T-cell (primary cell): Measurements from ENCODE around the gene PIK3R4. TPM values are rescaled to one million over a fixed set of nuclear protein-coding genes. Genes with fewer than 3 reads are reported as not detected.

Experiments used
- ATAC-seq, 4 experiments: fragments of 200-7000 bp in 3 of 4; fragments of 150-1000 bp in 1 of 4; cut with Tn5 transposase; replicated peaks in 1 of 4; 1 replicate in 3 of 4; 2 replicates in 1 of 4; pipeline ENCODE4 v1.10.0; 2021; ENCODE audit warnings: moderate library complexity in 3 of 4, mild to moderate bottlenecking in 2 of 4, moderate number of reproducible peaks in 1 of 4
- CTCF ChIA-PET, 2 donors: fragments of 300-600 bp; sonication (Branson Sonifier 250); formaldehyde crosslinking; loops; one replicate each; lab custom pipeline; 2022; ENCODE audit warnings: antibody characterized with exemption in 2 of 2; lab: Charles Lee
- POLR2A ChIA-PET, 2 donors: fragments of 300-600 bp; sonication (Branson Sonifier 250); formaldehyde crosslinking; loops; one replicate each; lab custom pipeline; 2022; ENCODE audit warnings: antibody characterized with exemption in 2 of 2; lab: Charles Lee
- DNase-seq, 35 experiments: peaks; one replicate each; pipeline versions ENCODE4 v3.0.0 to v3.0.0-alpha.2; 2013 to 2023
- H3K27ac ChIP-seq: one replicate; pipeline ENCODE4 v1.5.1; 2013; ENCODE audit warnings: low read length
- H3K27me3 ChIP-seq, 2 experiments: replicated peaks in 1 of 2; 1 replicate in 1 of 2; 2 replicates in 1 of 2; pipeline versions ENCODE4 v1.6.1 to v1.7.0; 2013; ENCODE audit warnings: low read length in 1 of 2, mixed read lengths in 1 of 2; ENCODE audit not compliant: control insufficient read depth in 2 of 2, insufficient read depth in 2 of 2; ENCODE audit errors: extremely low read depth in 1 of 2
- H3K36me3 ChIP-seq, 2 donors: 1 replicate in 1 of 2; 2 replicates in 1 of 2; pipeline versions ENCODE4 v1.6.1 to v1.7.0; 2013; ENCODE audit warnings: low read length in 1 of 2; ENCODE audit not compliant: control insufficient read depth in 2 of 2, insufficient read depth in 1 of 2; ENCODE audit errors: extremely low read depth in 1 of 2
- H3K4me1 ChIP-seq, 2 experiments: 1 replicate in 1 of 2; 2 replicates in 1 of 2; pipeline versions ENCODE4 v1.6.1 to v1.7.0; 2013; ENCODE audit warnings: low read length in 2 of 2, mixed read lengths in 1 of 2; ENCODE audit not compliant: insufficient read depth in 2 of 2, control insufficient read depth in 1 of 2; ENCODE audit errors: extremely low read depth in 1 of 2
- H3K4me3 ChIP-seq, 2 donors: 1 replicate in 1 of 2; 2 replicates in 1 of 2; pipeline versions ENCODE4 v1.5.1 to v1.7.0; 2013; ENCODE audit warnings: mild to moderate bottlenecking in 2 of 2, low read length in 1 of 2, moderate library complexity in 1 of 2; ENCODE audit not compliant: control insufficient read depth in 1 of 2; ENCODE audit errors: extremely low read depth in 1 of 2
- H3K9me3 ChIP-seq: 2 replicates; pipeline ENCODE4 v1.7.0; 2013
- H3K27ac Mint-ChIP-seq, 2 donors: one replicate each; pipeline ENCODE4 v1.8.0; 2020 to 2021; ENCODE audit warnings: mild to moderate bottlenecking in 2 of 2, mixed read lengths in 2 of 2
- H3K27me3 Mint-ChIP-seq, 2 donors: one replicate each; pipeline ENCODE4 v1.8.0; 2021 to 2022; ENCODE audit warnings: mixed read lengths in 2 of 2
- H3K36me3 Mint-ChIP-seq: one replicate; pipeline ENCODE4 v1.8.0; 2021; ENCODE audit warnings: mixed read lengths
- H3K4me1 Mint-ChIP-seq, 3 donors: one replicate each; pipeline ENCODE4 v1.8.0; 2020 to 2022; ENCODE audit warnings: mixed read lengths in 3 of 3, mild to moderate bottlenecking in 1 of 3
- H3K4me3 Mint-ChIP-seq, 3 donors: one replicate each; pipeline ENCODE4 v1.8.0; 2020 to 2022; ENCODE audit warnings: mild to moderate bottlenecking in 3 of 3, mixed read lengths in 3 of 3, moderate library complexity in 3 of 3
- H3K9me3 Mint-ChIP-seq, 3 donors: one replicate each; pipeline ENCODE4 v1.8.0; 2020 to 2022; ENCODE audit warnings: mixed read lengths in 3 of 3
- WGBS: methylation state at CpG from one replicate; pipeline ENCODE4 v1.1.5; 2013; ENCODE audit warnings: missing lambda C conversion rate; ENCODE audit not compliant: insufficient coverage; 5-methylcytosine and 5-hydroxymethylcytosine counted together
- total RNA-seq, 35 experiments: library from RNA in 6 of 35; stranded (reverse) in 6 of 35; fragments of 120-200 nt in 1 of 35; gene quantifications; one replicate each; pipeline versions ENCODE4 v1.2.1 to v1.2.4 and lab custom pipeline; 2013 to 2026

Gene PIK3R4
- total RNA-seq, 5 donors from 2014 or later (not counting 1 experiment from before 2014, with no cell fraction given) = 14.4 to 30.7 (median 26.0) TPM

DNA sequence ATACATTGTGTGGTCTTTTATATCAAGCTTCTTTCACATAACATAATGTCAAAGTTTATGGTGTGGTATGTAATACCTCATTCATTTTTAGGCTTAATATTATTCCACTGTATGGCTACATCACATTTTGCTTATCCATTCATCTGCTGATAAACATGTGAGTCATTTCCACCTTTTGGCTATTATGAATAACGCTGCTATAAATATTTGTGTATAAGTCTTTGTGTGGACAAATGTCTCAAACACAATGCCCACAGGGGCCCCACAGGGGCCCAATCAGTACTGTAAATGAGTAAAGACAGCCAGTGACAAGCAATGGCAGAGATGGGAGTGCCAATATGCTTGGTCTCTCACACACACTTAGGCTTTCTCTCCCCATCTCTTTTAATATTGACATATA lies 54.2 kb downstream of the PIK3R4 start:
- Mint-ChIP-seq H3K4me3 (no peak overlapping the region), H3K36me3 (peaks cover 82% of the 10 kb centered on the region), H3K27ac (no peak overlapping the region), H3K9me3 (no peaks in the 10 kb centered on the region), H3K4me1 (peaks cover 0 to 4% (median 0%) of the 10 kb centered on the region in 3 donors), H3K27me3 (no peaks in the 10 kb centered on the region)
- H3K36me3 ChIP-seq = peaks cover 6 to 15% of the 10 kb centered on the region in 2 donors
- no peaks in the 10 kb centered on the region for H3K27me3 ChIP-seq
- H3K4me3 ChIP-seq = no peak overlapping the region
- no peaks in the 10 kb centered on the region for H3K9me3 ChIP-seq
- no peak overlapping the region for H3K27ac ChIP-seq
- no CpG with 5 or more reads among the region's 1 CpG for WGBS
- CTCF ChIA-PET = no interaction called here
- POLR2A ChIA-PET = no interaction called here
- no peaks in the 10 kb centered on the region for H3K4me1 ChIP-seq
- ATAC-seq = no peak
- DNase-seq = no peak

DNA sequence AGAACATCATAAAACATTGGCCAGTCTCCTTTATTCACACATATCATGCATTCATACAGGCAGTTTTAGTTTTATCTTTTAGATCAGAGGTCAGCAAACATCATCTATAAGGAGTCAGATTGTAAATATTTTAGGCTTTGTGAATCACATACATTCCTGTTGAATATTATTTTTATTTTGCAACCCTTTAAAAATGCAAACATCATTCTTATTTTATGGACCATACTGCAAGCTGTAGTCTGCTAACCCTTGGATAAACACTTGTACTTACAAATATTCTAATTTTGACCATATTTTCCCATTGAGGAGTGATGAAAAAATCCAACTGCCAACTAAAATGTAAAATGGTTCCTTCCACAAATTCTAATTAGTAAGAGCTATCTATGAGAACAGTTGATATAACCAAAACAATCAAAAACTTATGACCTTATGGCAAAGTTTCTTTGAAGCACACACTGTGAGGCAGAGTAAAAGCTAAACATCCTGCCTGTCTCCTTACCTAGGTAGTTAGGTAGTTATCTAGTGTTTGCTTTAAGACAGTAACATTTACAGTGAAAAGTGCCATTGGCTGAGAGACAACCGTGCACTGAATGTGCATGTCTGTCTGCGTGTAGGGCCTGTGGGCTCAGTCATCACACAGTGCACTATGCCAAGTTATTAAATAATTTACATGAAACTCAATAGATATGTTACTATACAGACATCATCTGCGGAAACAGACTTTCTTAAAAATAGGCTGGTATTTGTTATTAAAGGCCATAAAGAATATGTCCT lies 57.7 kb downstream of the PIK3R4 start:
- H3K4me1 ChIP-seq = no peaks in the 10 kb centered on the region
- CTCF ChIA-PET = no interaction called here
- no peaks in the 10 kb centered on the region for H3K9me3 Mint-ChIP-seq
- ATAC-seq = no peak
- no peak overlapping the region for H3K4me3 ChIP-seq
- H3K27me3 Mint-ChIP-seq = no peaks in the 10 kb centered on the region
- H3K4me3 Mint-ChIP-seq = no peak overlapping the region
- peaks cover 77% of the 10 kb centered on the region for H3K36me3 Mint-ChIP-seq
- H3K27me3 ChIP-seq = no peaks in the 10 kb centered on the region
- no peak overlapping the region for H3K27ac Mint-ChIP-seq
- H3K27ac ChIP-seq = no peak overlapping the region
- peaks cover 6 to 20% of the 10 kb centered on the region in 2 donors for H3K36me3 ChIP-seq
- no peak for DNase-seq
- WGBS = no CpG with 5 or more reads among the region's 3 CpGs
- H3K4me1 Mint-ChIP-seq = peaks cover 0 to 4% (median 0%) of the 10 kb centered on the region in 3 donors
- H3K9me3 ChIP-seq = no peaks in the 10 kb centered on the region
- POLR2A ChIA-PET = no interaction called here

DNA sequence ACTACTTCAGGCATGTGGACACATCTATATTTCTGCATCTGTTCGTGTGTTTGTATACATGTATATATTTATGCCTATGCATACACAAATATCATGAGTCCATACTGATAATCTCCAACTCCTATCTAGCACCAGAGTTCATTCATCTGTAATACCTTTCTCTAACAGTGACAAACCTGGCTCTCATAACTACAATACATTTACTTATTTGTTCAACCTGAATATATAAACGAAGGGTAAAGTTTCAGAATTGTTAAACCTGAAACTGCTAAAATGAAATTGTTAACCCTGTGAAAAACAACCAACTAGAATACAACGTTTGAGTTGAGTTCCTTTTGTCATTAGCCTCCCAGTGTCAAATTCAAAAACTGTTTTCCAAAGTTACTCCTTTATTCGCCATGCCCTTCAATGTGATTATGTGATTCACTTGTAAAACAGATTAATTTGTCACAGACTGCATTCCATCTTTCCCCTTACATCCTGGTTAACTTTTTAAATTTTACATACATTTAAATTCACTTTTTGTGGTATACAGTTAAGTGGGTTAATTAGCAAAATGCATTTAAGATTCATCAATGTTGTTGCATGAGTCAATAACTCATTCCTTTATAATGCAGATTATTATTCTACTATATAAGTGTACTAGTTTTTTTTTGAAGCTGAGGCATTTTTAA lies 58.5 kb downstream of the PIK3R4 start:
- DNase-seq (no peak), ATAC-seq (no peak)
- Histone ChIP-seq H3K27me3 (no peaks in the 10 kb centered on the region), H3K27ac (no peak overlapping the region), H3K9me3 (no peaks in the 10 kb centered on the region), H3K4me3 (no peak overlapping the region), H3K36me3 (peaks cover 6 to 24% of the 10 kb centered on the region in 2 donors), H3K4me1 (no peaks in the 10 kb centered on the region)
- POLR2A ChIA-PET = no interaction called here
- no peaks in the 10 kb centered on the region for H3K27me3 Mint-ChIP-seq
- no CpG with 5 or more reads among the region's 4 CpGs for WGBS
- H3K4me1 Mint-ChIP-seq = peaks cover 0 to 4% (median 0%) of the 10 kb centered on the region in 3 donors
- CTCF ChIA-PET = no interaction called here
- H3K4me3 Mint-ChIP-seq = no peak overlapping the region
- no peak overlapping the region for H3K27ac Mint-ChIP-seq
- no peaks in the 10 kb centered on the region for H3K9me3 Mint-ChIP-seq
- H3K36me3 Mint-ChIP-seq = peaks cover 79% of the 10 kb centered on the region

DNA sequence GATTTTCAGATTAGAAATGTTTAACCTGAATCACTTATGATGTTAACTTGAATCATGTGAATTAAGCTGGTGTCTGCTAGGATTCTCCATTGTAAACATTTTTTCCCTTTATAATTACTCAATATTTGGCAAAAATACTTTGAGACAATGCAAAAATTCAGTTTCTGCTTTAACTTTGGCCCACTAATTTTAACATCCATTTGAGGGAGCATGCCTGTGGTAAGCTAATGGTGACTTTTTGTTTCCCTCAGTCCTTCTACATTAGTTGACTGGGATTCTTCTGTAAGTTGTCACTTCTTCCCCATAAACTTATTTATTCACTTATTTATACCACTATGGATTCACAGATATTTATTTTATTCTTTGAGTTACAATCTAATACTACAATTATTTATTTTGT lies 59.3 kb downstream of the PIK3R4 start:
- Mint-ChIP-seq H3K9me3 (no peaks in the 10 kb centered on the region), H3K4me3 (no peak overlapping the region), H3K27me3 (no peaks in the 10 kb centered on the region), H3K27ac (no peak overlapping the region), H3K4me1 (peaks cover 0 to 4% (median 0%) of the 10 kb centered on the region in 3 donors), H3K36me3 (peaks cover 80% of the 10 kb centered on the region)
- ChIA-PET POLR2A (no interaction called here), CTCF (no interaction called here)
- ATAC-seq (no peak), DNase-seq (no peak)
- H3K4me3 ChIP-seq = no peak overlapping the region
- no peaks in the 10 kb centered on the region for H3K9me3 ChIP-seq
- H3K27me3 ChIP-seq = no peaks in the 10 kb centered on the region
- H3K36me3 ChIP-seq = peaks cover 7 to 32% of the 10 kb centered on the region in 2 donors
- no peak overlapping the region for H3K27ac ChIP-seq
- H3K4me1 ChIP-seq = no peaks in the 10 kb centered on the region

DNA sequence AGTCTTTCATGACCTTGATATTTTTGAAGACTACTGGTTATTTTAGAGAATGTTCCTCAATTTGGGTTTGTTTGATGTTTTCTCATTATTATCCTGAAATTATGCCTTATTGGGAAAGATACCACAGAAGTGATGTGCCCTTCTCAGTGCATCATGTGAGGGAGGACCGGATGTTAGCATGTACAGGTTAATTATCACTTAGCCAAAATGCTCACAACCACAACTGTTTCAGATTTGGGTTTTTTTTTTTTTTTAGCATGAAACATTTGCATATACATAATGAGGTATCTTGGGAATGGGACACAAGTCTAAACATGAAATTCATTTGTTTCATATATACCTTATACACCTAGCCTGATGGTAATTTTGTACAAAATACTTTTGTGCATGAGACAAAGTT lies 59.8 kb downstream of the PIK3R4 start:
- no peak overlapping the region for H3K27ac Mint-ChIP-seq
- CTCF ChIA-PET = no interaction called here

DNA sequence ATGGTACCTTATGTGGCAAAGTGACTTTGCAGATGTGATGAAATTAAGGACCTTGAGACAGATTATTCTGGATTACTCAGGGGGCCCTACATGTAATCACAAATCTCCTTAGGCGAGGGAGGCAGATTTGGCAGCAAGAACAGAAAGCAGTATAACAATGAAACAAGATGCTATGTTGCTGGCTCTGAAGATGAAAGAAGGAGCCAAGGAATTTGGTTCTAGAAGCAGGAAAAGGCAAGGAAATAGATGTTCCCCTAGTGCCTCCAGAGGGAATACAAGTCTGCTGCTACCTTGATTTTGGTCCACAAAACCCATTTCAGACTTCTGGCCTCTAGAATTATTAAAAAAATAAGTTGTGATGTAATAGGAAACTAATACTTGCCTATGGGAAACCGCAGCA lies 64.5 kb downstream of the PIK3R4 start:
- no peaks in the 10 kb centered on the region for H3K9me3 Mint-ChIP-seq
- H3K9me3 ChIP-seq = no peaks in the 10 kb centered on the region
- H3K4me1 ChIP-seq = no peaks in the 10 kb centered on the region
- H3K27me3 Mint-ChIP-seq = no peaks in the 10 kb centered on the region
- peaks cover 7 to 60% of the 10 kb centered on the region in 2 donors for H3K36me3 ChIP-seq
- H3K27ac ChIP-seq = no peak overlapping the region
- no peak overlapping the region for H3K27ac Mint-ChIP-seq
- CTCF ChIA-PET = no interaction called here
- 100% methylated on average over 1 of the region's 2 CpGs for WGBS
- H3K4me3 ChIP-seq = no peak overlapping the region
- H3K36me3 Mint-ChIP-seq = peaks cover 73% of the 10 kb centered on the region
- H3K4me3 Mint-ChIP-seq = no peak overlapping the region
- DNase-seq (no peak), ATAC-seq (no peak)
- POLR2A ChIA-PET = no interaction called here
- no peaks in the 10 kb centered on the region for H3K27me3 ChIP-seq
- H3K4me1 Mint-ChIP-seq = no peaks in the 10 kb centered on the region

More for the DNA sequence above, 59.8 kb downstream of the PIK3R4 start:
- Mint-ChIP-seq H3K4me1 (peaks cover 0 to 4% (median 0%) of the 10 kb centered on the region in 3 donors), H3K4me3 (no peak overlapping the region), H3K27me3 (no peaks in the 10 kb centered on the region), H3K9me3 (no peaks in the 10 kb centered on the region), H3K36me3 (peaks cover 79% of the 10 kb centered on the region)
- DNase-seq (no peak), ATAC-seq (no peak)
- H3K36me3 ChIP-seq = peaks cover 12 to 37% of the 10 kb centered on the region in 2 donors
- H3K4me3 ChIP-seq = no peak overlapping the region
- H3K9me3 ChIP-seq = no peaks in the 10 kb centered on the region
- H3K27me3 ChIP-seq = no peaks in the 10 kb centered on the region
- POLR2A ChIA-PET = no interaction called here
- WGBS = no CpG with 5 or more reads among the region's 1 CpG
- no peak overlapping the region for H3K27ac ChIP-seq
- no peaks in the 10 kb centered on the region for H3K4me1 ChIP-seq
